HFFc6 (cell line): ENCODE results near the gene STYXL1. TPM values are rescaled to one million over a fixed set of nuclear protein-coding genes. Genes with fewer than 3 reads are reported as not detected.

Source experiments
- DNase-seq: peaks from one replicate; pipeline ENCODE4 v3.0.0-alpha.2; 2018
- H3K27ac Mint-ChIP-seq: 2 replicates; pipeline ENCODE4 v1.8.0; 2020; ENCODE audit warnings: mild to moderate bottlenecking, mixed read lengths
- H3K27me3 Mint-ChIP-seq: 2 replicates; pipeline ENCODE4 v1.8.0; 2021; ENCODE audit warnings: mild to moderate bottlenecking, moderate library complexity, mixed read lengths; ENCODE audit not compliant: insufficient read depth
- H3K36me3 Mint-ChIP-seq: 2 replicates; pipeline ENCODE4 v1.8.0; 2021; ENCODE audit warnings: low read depth, mixed read lengths
- H3K4me1 Mint-ChIP-seq: 2 replicates; pipeline ENCODE4 v1.8.0; 2020; ENCODE audit warnings: low read depth, mixed read lengths
- H3K4me3 Mint-ChIP-seq: 2 replicates; pipeline ENCODE4 v1.8.0; 2020; ENCODE audit warnings: mild to moderate bottlenecking, moderate library complexity, mixed read lengths
- H3K9me3 Mint-ChIP-seq: 2 replicates; pipeline ENCODE4 v1.8.0; 2020; ENCODE audit warnings: mild to moderate bottlenecking, mixed read lengths
- total RNA-seq, 6 experiments: library from RNA; stranded (reverse); fragmentation: NEBNext Ultra II Directional; extraction: Animal tissue kit (Norgen Biotek cat#: 25700); gene quantifications; 2 replicates in 1 of 6; 3 replicates in 5 of 6; pipeline ENCODE4 v1.2.3, GENCODE V29; 2021
- TF ChIP-seq, protein P1 (sequence below): fragments of 200-600 bp; sonication (generic); IDR thresholded peaks from 2 replicates; pipeline ENCODE4 v1.5.0; 2021; ENCODE audit warnings: antibody characterized with exemption, mild to moderate bottlenecking

The STYXL1 gene
- total RNA-seq, 6 experiments from 2014 or later: 29.6 to 38.3 (median 32.0) TPM

DNA sequence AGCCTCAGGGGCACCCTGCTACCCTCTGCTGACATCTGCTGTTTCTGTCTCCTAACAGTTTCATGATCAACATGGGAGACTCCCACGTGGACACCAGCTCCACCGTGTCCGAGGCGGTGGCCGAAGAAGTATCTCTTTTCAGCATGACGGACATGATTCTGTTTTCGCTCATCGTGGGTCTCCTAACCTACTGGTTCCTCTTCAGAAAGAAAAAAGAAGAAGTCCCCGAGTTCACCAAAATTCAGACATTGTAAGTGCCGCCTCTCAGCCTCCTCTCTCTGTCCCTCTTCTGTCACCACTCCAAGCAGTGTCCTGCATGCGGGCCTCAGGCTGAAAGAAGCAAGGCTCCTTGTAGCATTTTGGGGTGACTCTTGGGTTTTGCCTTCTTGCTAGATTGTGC, 93.9 kb downstream of the STYXL1 start:
- Mint-ChIP-seq H3K9me3 (no peaks in the 10 kb centered on the region), H3K27me3 (peaks cover 1% of the 10 kb centered on the region; the same call in 1 of the 2 replicates), H3K4me3 (no peak overlapping the region), H3K4me1 (peaks cover 28% of the 10 kb centered on the region), H3K27ac (no peak overlapping the region), H3K36me3 (peaks cover 30% of the 10 kb centered on the region)
- no peak for DNase-seq
- TF ChIP-seq, protein P1, sequence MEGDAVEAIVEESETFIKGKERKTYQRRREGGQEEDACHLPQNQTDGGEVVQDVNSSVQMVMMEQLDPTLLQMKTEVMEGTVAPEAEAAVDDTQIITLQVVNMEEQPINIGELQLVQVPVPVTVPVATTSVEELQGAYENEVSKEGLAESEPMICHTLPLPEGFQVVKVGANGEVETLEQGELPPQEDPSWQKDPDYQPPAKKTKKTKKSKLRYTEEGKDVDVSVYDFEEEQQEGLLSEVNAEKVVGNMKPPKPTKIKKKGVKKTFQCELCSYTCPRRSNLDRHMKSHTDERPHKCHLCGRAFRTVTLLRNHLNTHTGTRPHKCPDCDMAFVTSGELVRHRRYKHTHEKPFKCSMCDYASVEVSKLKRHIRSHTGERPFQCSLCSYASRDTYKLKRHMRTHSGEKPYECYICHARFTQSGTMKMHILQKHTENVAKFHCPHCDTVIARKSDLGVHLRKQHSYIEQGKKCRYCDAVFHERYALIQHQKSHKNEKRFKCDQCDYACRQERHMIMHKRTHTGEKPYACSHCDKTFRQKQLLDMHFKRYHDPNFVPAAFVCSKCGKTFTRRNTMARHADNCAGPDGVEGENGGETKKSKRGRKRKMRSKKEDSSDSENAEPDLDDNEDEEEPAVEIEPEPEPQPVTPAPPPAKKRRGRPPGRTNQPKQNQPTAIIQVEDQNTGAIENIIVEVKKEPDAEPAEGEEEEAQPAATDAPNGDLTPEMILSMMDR: no peak

GRCh38 chr7:75953431-75953830, 94.4 kb downstream of the STYXL1 start:
- peaks cover 25% of the 10 kb centered on the region for H3K36me3 Mint-ChIP-seq

GRCh38 chr7:75951506-75951905, 96.3 kb downstream of the STYXL1 start:
- H3K27me3 Mint-ChIP-seq: peaks cover 1% of the 10 kb centered on the region; the same call in 1 of the 2 replicates

More at GRCh38 chr7:75953431-75953830, 94.4 kb downstream of the STYXL1 start:
- Mint-ChIP-seq H3K4me1 (peaks cover 23% of the 10 kb centered on the region), H3K27me3 (peaks cover 1% of the 10 kb centered on the region; the same call in 1 of the 2 replicates), H3K4me3 (no peak overlapping the region), H3K27ac (no peak overlapping the region), H3K9me3 (no peaks in the 10 kb centered on the region)
- TF ChIP-seq, protein P1: no peak
- DNase-seq: no peak

DNA sequence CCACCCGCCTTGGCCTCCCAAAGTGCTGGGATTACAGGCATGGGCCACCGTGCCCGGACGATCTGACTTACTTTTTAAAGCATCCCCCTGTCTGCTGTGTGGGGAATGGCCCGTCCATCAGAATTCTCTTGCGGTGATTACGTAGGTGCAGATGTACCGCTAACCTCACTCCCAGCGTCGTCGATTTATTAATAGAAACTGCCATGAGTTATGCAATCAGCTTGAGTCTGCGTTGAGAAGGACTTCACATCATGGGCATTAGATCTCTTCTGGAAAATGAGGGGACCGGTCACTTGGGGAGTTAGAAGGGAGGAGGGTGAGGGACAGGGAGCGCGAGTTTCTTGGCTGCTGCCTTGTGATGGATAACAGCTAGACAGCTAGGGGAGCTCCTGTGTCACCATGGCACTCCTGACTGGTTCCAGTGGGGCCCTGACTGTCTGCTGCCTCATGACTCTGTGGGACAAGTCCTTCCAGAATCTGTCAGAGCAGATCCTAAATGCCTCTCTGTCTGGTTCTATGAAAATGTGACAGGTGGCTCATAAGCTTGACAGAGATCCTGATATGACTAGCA, 97.6 kb downstream of the STYXL1 start:
- H3K9me3 Mint-ChIP-seq: no peaks in the 10 kb centered on the region
- no peak for DNase-seq
- TF ChIP-seq, protein P1: no peak
- H3K4me1 Mint-ChIP-seq: peaks cover 15% of the 10 kb centered on the region
- H3K27ac Mint-ChIP-seq: no peak overlapping the region
- peaks cover 1% of the 10 kb centered on the region; the same call in 1 of the 2 replicates for H3K27me3 Mint-ChIP-seq
- no peak overlapping the region for H3K4me3 Mint-ChIP-seq
- H3K36me3 Mint-ChIP-seq: peaks cover 5% of the 10 kb centered on the region; the same call in 1 of the 2 replicates

More at GRCh38 chr7:75951506-75951905, 96.3 kb downstream of the STYXL1 start:
- Mint-ChIP-seq H3K4me1 (peaks cover 16% of the 10 kb centered on the region), H3K4me3 (no peak overlapping the region), H3K27ac (peak overlapping the region; percentile 68), H3K36me3 (peaks cover 16% of the 10 kb centered on the region), H3K9me3 (no peaks in the 10 kb centered on the region)
- peak; percentile 67 for DNase-seq
- TF ChIP-seq, protein P1: no peak

GRCh38 chr7:75948179-75948578, 99.6 kb downstream of the STYXL1 start:
- Mint-ChIP-seq H3K9me3 (no peaks in the 10 kb centered on the region), H3K27ac (no peak overlapping the region), H3K4me3 (no peak overlapping the region), H3K27me3 (peaks cover 1% of the 10 kb centered on the region; the same call in 1 of the 2 replicates), H3K4me1 (peaks cover 35% of the 10 kb centered on the region), H3K36me3 (peaks cover 6% of the 10 kb centered on the region)
- TF ChIP-seq, protein P1: no peak
- DNase-seq: no peak

Other genes with a start within 250 kb of the STYXL1 start
- gene CCL24, start 234.2 kb downstream of the STYXL1 start, total RNA-seq: not detected
- 10 to 100 TPM; 44.1 to 57.3 (median 47.3) TPM for gene RHBDD2, start 169.0 kb downstream of the STYXL1 start, total RNA-seq
- 10 to 100 TPM; 48.2 to 69.3 (median 49.4) TPM for gene POR, start 132.8 kb downstream of the STYXL1 start, total RNA-seq
- gene TMEM120A, start 53.4 kb downstream of the STYXL1 start, total RNA-seq: 10 to 100 TPM; 35.5 to 47.3 (median 37.2) TPM
- gene MDH2, start 106 bp upstream of the STYXL1 start, total RNA-seq: 100 to 1,000 TPM; 208 to 255 (median 243) TPM
- gene SRRM3, start 153.9 kb upstream of the STYXL1 start, total RNA-seq: under 1 TPM in 5 of 6 experiments, not detected in 1; 0.09 to 0.23 (median 0.18) TPM